ENCODE results near the gene PLA2G2A. TPM values are rescaled to one million over a fixed set of nuclear protein-coding genes. Genes with fewer than 3 reads are reported as not detected.

Gene PLA2G2A
- total and polyA plus RNA-seq, 5 donors from 2014 or later = not detected

Other genes with a start within 250 kb of the PLA2G2A start
- 18.7 TPM for gene TMCO4, start 179.7 kb downstream of the PLA2G2A start, total RNA-seq
- gene TMCO4, start 179.7 kb downstream of the PLA2G2A start, polyA plus RNA-seq = 10 to 100 TPM; 10.9 to 16.3 (median 13.6) TPM
- not detected for gene RNF186, start 164.3 kb downstream of the PLA2G2A start, total RNA-seq
- gene RNF186, start 164.3 kb downstream of the PLA2G2A start, polyA plus RNA-seq = not detected
- gene OTUD3, start 97.2 kb downstream of the PLA2G2A start, total RNA-seq = 20.9 TPM
- 1 to 10 TPM in 2 of 4 donors, under 1 TPM in 2; 0.72 to 1.2 (median 0.99) TPM for gene OTUD3, start 97.2 kb downstream of the PLA2G2A start, polyA plus RNA-seq
- gene PLA2G2E, start 56.0 kb downstream of the PLA2G2A start, total RNA-seq = not detected
- gene PLA2G2E, start 56.0 kb downstream of the PLA2G2A start, polyA plus RNA-seq = not detected
- not detected for gene PLA2G5, start 90.6 kb upstream of the PLA2G2A start, total RNA-seq
- not detected for gene PLA2G5, start 90.6 kb upstream of the PLA2G2A start, polyA plus RNA-seq
- gene PLA2G2D, start 139.9 kb upstream of the PLA2G2A start, total RNA-seq = not detected
- not detected for gene PLA2G2D, start 139.9 kb upstream of the PLA2G2A start, polyA plus RNA-seq
- gene PLA2G2F, start 159.7 kb upstream of the PLA2G2A start, total RNA-seq = not detected
- not detected for gene PLA2G2F, start 159.7 kb upstream of the PLA2G2A start, polyA plus RNA-seq
- 0.30 TPM for gene UBXN10, start 206.5 kb upstream of the PLA2G2A start, total RNA-seq
- gene UBXN10, start 206.5 kb upstream of the PLA2G2A start, polyA plus RNA-seq = under 1 TPM in 3 of 4 donors, not detected in 1; 0.06 to 0.41 (median 0.37) TPM
- gene PLA2G2C, start 206.9 kb upstream of the PLA2G2A start, total RNA-seq = not detected
- gene PLA2G2C, start 206.9 kb upstream of the PLA2G2A start, polyA plus RNA-seq = not detected

Measured in CD4-positive, CD25-positive, alpha-beta regulatory T cell (primary cell).